Central memory CD8-positive, alpha-beta T cell (primary cell): Measurements from ENCODE around the gene TAS2R43.
"Not testable (repeated sequence)": the region's sequence is repeated elsewhere in the genome, so short reads cannot be mapped to it uniquely, and the experiment has no call there.

ENCODE experiments used
- ATAC-seq: fragments of 150-1000 bp; cut with Tn5 transposase; replicated peaks from 2 replicates; pipeline ENCODE4 v1.10.0; 2022; ENCODE audit warnings: mild to moderate bottlenecking, moderate FRiP score, moderate number of reproducible peaks; ENCODE audit not compliant: poor library complexity, severe bottlenecking; ENCODE audit errors: extremely low read depth
- DNase-seq, 2 donors: peaks; one replicate each; pipeline ENCODE4 v3.0.0; 2021; ENCODE audit warnings: low spot score in 2 of 2
- H3K27ac Mint-ChIP-seq: one replicate; pipeline ENCODE4 v1.8.0; 2022; ENCODE audit warnings: low read depth, mild to moderate bottlenecking, moderate library complexity, mixed read lengths
- H3K27me3 Mint-ChIP-seq: one replicate; pipeline ENCODE4 v1.8.0; 2022; ENCODE audit warnings: mixed read lengths
- H3K36me3 Mint-ChIP-seq: one replicate; pipeline ENCODE4 v1.8.0; 2022; ENCODE audit warnings: mild to moderate bottlenecking, moderate library complexity, mixed read lengths; ENCODE audit not compliant: insufficient read depth
- H3K4me1 Mint-ChIP-seq: one replicate; pipeline ENCODE4 v1.8.0; 2022; ENCODE audit warnings: mixed read lengths
- H3K4me3 Mint-ChIP-seq: one replicate; pipeline ENCODE4 v1.8.0; 2022; ENCODE audit warnings: mild to moderate bottlenecking, moderate library complexity, mixed read lengths
- H3K9me3 Mint-ChIP-seq: one replicate; pipeline ENCODE4 v1.8.0; 2022; ENCODE audit warnings: mixed read lengths

The TAS2R43 gene

DNA sequence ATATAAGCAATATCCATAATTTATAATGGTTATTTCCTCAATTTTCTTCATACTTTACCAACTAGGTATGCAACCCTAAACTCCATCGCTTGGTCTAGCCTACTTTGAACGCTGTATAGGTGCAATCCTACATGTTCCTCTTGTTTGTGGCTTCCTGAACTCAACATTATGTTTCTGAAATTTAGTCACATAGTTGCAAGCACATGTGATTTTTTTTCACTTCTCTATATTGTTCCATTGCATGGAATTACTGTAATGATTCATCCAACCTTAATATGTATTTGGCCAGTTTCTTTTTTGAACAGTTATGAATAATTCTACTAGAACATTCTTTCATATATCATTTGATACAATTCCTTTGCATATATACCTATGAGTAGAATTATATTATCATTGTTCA, 2.8 kb upstream of the TAS2R43 start:
- ATAC-seq, H3K36me3 Mint-ChIP-seq: not testable (repeated sequence)

DNA sequence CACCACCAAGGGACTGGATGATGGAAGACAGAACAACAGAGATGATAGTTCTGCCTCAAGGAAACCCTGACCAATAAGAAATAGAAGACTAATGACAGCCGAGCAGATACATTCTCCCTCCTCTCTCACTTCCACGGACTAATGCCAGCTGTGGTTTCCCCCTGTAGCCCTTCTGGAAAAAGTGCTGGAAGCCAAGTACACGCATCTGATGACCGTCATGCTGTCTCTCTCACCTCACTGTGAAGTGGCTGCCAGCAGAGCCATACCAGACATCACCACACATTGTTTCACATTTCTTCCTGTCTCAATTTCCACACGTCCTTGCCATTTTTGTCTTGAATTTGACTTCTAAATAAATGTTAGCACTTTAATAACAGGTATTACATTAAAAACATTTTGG, 2.9 kb downstream of the TAS2R43 start:
- ATAC-seq (no peak), DNase-seq (no peak)
- Mint-ChIP-seq H3K4me3 (no peak overlapping the region), H3K27ac (no peak overlapping the region), H3K27me3 (no peaks in the 10 kb centered on the region), H3K9me3 (no peaks in the 10 kb centered on the region), H3K36me3 (no peaks in the 10 kb centered on the region), H3K4me1 (peaks cover 8% of the 10 kb centered on the region)

More for the DNA sequence above, 2.8 kb upstream of the TAS2R43 start:
- H3K27me3 Mint-ChIP-seq, DNase-seq, H3K27ac Mint-ChIP-seq, H3K9me3 Mint-ChIP-seq, H3K4me1 Mint-ChIP-seq, H3K4me3 Mint-ChIP-seq: not testable (repeated sequence)

DNA sequence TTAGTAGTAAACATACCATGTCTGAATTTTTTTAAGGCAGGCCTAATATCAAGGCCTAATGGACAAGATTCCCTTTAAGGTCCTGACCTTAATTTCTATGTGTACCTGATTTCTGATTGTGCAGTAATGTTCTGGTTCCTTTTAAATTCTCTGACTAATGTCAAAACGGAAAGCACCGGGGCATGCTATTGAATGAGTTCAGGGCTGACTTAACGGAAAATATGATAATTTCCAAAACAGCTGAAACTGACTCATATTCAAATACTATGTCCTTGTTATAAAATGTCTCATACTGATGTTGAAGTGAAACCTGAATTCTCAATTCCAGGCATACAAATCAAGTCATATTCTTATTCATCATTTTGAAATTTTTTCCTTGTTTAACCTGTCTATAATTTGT, 6.7 kb downstream of the TAS2R43 start:
- no peak overlapping the region for H3K27ac Mint-ChIP-seq
- no peaks in the 10 kb centered on the region for H3K27me3 Mint-ChIP-seq

DNA sequence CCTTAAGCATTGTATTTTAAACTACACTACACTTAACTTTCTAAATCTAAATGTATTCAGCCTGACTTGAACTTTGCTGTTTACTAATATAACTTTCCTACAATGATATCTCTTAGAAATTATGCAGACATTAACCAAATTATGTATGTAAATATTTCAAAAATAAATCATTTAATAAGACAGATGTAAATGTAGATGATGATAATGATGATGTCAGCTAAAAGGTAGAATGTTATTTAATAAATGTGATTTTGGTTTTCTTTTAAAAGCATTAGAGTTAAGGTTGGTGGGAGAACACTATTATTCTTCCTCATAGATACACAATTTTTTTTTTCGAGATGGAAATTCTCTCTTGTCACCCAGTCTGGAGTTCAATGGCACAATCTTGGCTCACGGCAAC, 10.1 kb downstream of the TAS2R43 start:
- ATAC-seq (no peak), DNase-seq (no peak)
- Mint-ChIP-seq H3K27me3 (no peaks in the 10 kb centered on the region), H3K36me3 (no peaks in the 10 kb centered on the region), H3K4me1 (peaks cover 8% of the 10 kb centered on the region), H3K27ac (no peak overlapping the region), H3K4me3 (no peak overlapping the region), H3K9me3 (peaks cover 6% of the 10 kb centered on the region)

More for the DNA sequence above, 6.7 kb downstream of the TAS2R43 start:
- Mint-ChIP-seq H3K36me3 (no peaks in the 10 kb centered on the region), H3K4me3 (no peak overlapping the region), H3K4me1 (no peaks in the 10 kb centered on the region), H3K9me3 (peaks cover 6% of the 10 kb centered on the region)
- no peak for DNase-seq
- no peak for ATAC-seq

DNA sequence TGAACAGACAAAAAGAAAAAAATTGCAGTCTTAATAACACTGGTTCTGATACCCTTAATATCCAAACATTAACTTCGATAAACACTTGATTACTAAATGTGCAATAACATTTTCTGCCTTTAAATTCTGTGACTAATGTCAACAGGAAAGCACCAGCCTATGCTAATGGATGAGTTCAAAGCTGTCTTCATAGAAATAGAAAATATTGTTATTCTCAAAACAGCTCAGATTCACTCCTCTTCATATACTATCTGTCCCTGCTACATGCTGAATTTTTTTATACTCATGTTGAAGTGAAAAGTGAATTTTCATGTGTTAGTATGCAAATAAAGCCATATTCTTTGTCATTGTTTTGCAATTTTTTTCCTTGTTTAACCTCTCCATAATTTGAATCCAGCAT, 13.9 kb downstream of the TAS2R43 start:
- peaks cover 6% of the 10 kb centered on the region for H3K9me3 Mint-ChIP-seq
- no peak overlapping the region for H3K27ac Mint-ChIP-seq
- no peaks in the 10 kb centered on the region for H3K36me3 Mint-ChIP-seq
- H3K27me3 Mint-ChIP-seq: no peaks in the 10 kb centered on the region
- H3K4me3 Mint-ChIP-seq: no peak overlapping the region
- H3K4me1 Mint-ChIP-seq: peaks cover 13% of the 10 kb centered on the region
- no peak for DNase-seq
- ATAC-seq: no peak

DNA sequence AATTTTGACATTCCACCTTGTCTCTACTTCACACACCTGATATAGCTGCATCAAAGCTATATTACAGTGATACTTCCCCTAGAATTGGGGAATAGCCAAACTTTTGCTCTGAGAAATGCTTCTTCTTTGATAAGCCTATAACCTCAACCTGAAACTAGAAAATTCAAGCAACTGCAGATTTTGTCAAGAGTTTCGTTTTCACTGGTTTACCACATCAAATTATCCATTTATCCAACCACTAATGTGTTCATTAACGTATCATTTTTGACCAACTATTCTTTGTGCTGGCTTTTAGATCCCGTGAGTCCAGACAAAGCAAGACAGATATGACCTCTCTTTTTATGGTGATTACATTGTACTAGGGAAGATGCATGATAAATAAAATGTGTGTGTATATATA, 16.5 kb downstream of the TAS2R43 start:
- Mint-ChIP-seq H3K9me3 (no peaks in the 10 kb centered on the region), H3K36me3 (no peaks in the 10 kb centered on the region), H3K4me3 (no peak overlapping the region), H3K4me1 (peaks cover 13% of the 10 kb centered on the region), H3K27me3 (no peaks in the 10 kb centered on the region), H3K27ac (no peak overlapping the region)
- no peak for DNase-seq
- no peak for ATAC-seq

DNA sequence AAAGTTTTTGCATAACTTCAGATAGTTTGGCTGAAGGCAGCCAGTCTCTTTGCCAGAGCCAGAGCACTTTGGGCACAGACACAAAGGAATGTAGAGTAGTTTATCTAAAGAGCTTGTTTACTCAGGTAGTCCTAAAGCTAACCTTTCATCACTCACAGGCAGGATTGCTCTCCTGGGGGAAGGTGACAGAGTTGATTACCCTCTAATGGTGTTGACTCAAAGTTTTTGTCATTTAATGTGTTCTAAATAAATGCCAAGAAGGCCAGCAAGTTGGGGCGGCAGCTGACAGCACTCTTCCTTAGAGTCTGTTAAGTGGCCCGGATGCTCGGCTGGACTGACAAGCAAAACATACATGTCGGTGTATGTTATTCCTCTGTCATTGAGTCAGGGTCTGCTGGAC, 20.7 kb downstream of the TAS2R43 start:
- no peaks in the 10 kb centered on the region for H3K27me3 Mint-ChIP-seq
- H3K9me3 Mint-ChIP-seq: no peaks in the 10 kb centered on the region
- ATAC-seq (no peak), DNase-seq (no peak)
- no peak overlapping the region for H3K27ac Mint-ChIP-seq
- no peak overlapping the region for H3K4me3 Mint-ChIP-seq
- H3K4me1 Mint-ChIP-seq: peaks cover 4% of the 10 kb centered on the region
- H3K36me3 Mint-ChIP-seq: no peaks in the 10 kb centered on the region

DNA sequence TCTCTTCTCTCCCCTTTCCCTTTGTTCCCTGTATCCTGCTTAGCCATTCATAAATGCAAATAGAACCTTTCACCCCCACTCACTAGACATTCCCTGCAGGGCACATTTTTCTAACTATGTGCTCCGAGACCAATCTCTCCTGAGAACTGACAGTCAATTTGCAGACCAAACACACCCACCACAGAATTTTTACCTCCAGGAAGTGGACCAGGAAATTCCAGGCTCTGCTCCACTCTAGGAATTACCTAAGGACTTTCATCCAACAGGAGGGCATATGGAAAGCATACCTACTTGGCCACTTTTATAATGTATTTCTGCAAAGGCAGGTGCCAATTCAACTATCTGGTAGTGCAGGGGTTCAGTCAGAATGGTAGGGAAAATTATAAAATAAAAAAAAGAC, 21.1 kb downstream of the TAS2R43 start:
- no peaks in the 10 kb centered on the region for H3K36me3 Mint-ChIP-seq
- peaks cover 4% of the 10 kb centered on the region for H3K4me1 Mint-ChIP-seq
- DNase-seq (no peak), ATAC-seq (no peak)
- H3K27me3 Mint-ChIP-seq: no peaks in the 10 kb centered on the region
- no peak overlapping the region for H3K4me3 Mint-ChIP-seq
- no peak overlapping the region for H3K27ac Mint-ChIP-seq
- H3K9me3 Mint-ChIP-seq: no peaks in the 10 kb centered on the region

DNA sequence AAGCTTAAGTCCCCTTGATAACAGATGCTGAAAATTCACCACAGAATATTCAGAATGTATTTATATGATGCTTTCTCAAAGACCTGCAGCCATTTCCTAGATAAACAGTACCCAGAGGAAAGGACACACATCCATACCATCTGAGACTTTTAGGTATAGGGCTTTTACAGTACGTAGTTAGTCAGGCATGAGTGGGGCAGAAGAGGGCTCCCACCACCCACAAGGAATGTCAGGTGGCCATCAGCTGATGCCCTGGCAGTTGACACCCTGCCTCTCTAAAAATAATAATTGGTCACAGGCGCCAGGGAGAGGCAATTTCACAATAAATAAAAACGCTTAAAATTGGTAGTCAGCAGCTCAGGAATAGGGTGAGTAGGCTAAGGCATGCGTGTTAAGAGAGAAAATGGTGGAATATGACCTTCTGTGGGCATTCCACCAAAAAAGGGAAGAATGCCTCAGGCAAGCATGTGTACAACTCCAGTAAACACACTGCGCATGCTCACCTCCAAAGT, 22.2 kb downstream of the TAS2R43 start:
- no peak overlapping the region for H3K4me3 Mint-ChIP-seq
- no peak for ATAC-seq
- H3K27ac Mint-ChIP-seq: no peak overlapping the region
- H3K4me1 Mint-ChIP-seq: no peaks in the 10 kb centered on the region
- no peaks in the 10 kb centered on the region for H3K9me3 Mint-ChIP-seq
- H3K27me3 Mint-ChIP-seq: no peaks in the 10 kb centered on the region
- no peak for DNase-seq
- no peaks in the 10 kb centered on the region for H3K36me3 Mint-ChIP-seq

DNA sequence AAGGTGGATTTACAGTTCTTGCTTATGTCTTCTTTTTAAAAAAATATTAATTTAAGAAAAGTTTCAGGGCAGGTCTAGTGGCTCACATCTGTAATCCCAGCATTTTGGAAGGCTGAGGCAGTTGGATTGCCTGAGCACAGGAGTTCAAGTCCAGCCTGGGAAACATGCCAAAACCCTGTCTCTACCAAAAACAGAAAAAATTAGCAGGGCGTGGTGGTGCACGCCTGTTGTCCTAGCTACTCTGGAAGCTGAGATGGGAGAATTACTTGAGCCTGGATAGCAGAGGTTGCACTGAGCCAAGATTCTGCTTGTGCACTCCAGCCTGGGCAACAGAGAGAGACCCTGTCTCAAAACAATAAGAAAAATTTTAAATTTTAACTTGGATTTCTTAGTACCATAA, 24.6 kb downstream of the TAS2R43 start:
- DNase-seq (no peak), ATAC-seq (no peak)
- Mint-ChIP-seq H3K27me3 (no peaks in the 10 kb centered on the region), H3K9me3 (no peaks in the 10 kb centered on the region), H3K4me1 (no peaks in the 10 kb centered on the region), H3K4me3 (no peak overlapping the region), H3K36me3 (no peaks in the 10 kb centered on the region), H3K27ac (no peak overlapping the region)

DNA sequence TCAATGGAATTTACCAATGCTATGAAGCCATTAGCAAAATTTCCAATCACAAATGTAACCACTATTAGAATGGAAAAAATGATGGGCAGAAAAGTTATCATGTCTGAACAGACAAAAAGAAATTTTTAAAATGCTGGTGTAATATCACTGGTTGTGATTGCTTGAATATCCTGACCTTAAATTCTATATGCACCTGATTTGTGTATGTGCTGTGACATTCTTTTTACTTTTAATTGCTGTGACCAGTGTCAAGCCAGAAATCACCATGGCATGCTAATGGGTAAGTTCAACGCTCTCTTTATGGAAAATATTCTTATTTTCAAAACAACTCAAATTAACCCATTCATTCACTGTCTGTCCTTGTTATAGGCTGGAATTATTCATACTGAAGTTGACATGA, 29.9 kb downstream of the TAS2R43 start, which contains the start of gene TAS2R46:
Gene TAS2R46, minus strand, starts transcription at position 101 of the 400 bp plus-strand sequence. Its CDS starts 0 bp downstream, at position 101.
- not testable (repeated sequence) for H3K36me3 Mint-ChIP-seq, H3K9me3 Mint-ChIP-seq, H3K4me1 Mint-ChIP-seq, H3K27ac Mint-ChIP-seq, H3K27me3 Mint-ChIP-seq, H3K4me3 Mint-ChIP-seq, ATAC-seq, DNase-seq

DNA sequence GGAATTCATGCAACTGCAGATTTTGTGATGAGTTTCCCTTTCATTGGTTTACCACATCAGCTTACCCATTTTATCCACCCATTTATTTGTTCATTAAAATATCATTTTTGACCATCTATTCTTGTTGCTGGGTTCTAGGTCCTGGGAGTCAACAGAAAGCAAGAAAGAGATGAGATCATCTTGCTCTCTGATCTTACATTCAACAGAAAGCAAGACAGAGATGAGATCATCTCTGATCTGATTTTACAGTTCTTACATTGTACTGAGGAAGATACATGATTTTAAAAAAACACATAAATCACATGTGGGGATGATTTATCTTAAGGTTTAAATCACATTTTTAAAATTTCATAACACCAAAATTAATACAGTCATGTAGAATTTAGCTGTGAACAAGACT, 32.3 kb downstream of the TAS2R43 start:
- Mint-ChIP-seq H3K27ac (no peak overlapping the region), H3K4me1 (peaks cover 8% of the 10 kb centered on the region), H3K27me3 (no peaks in the 10 kb centered on the region), H3K36me3 (peaks cover 3% of the 10 kb centered on the region), H3K4me3 (no peak overlapping the region), H3K9me3 (no peaks in the 10 kb centered on the region)
- ATAC-seq (no peak), DNase-seq (no peak)

DNA sequence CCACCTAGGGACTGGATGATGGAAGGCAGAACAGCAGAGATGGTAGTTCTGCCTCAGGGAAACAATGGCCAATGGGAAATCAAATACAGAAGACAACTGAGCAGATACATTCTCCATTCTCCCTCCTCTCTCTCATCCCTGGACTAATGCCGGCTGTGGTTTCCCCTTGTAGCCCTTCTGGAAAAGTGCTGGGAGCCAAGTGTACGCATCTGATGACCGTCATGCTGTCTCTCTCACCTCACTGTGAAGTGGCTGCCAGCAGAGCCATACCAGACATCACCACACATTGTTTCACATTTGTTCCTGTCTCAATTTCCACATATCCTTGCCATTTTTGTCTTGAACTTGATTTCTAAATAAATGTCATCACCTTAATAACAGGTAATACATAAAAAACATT, 33.1 kb downstream of the TAS2R43 start:
- Mint-ChIP-seq H3K27me3 (no peaks in the 10 kb centered on the region), H3K36me3 (peaks cover 3% of the 10 kb centered on the region), H3K4me1 (peaks cover 8% of the 10 kb centered on the region), H3K27ac (no peak overlapping the region), H3K4me3 (no peak overlapping the region), H3K9me3 (no peaks in the 10 kb centered on the region)
- DNase-seq (no peak), ATAC-seq (no peak)

DNA sequence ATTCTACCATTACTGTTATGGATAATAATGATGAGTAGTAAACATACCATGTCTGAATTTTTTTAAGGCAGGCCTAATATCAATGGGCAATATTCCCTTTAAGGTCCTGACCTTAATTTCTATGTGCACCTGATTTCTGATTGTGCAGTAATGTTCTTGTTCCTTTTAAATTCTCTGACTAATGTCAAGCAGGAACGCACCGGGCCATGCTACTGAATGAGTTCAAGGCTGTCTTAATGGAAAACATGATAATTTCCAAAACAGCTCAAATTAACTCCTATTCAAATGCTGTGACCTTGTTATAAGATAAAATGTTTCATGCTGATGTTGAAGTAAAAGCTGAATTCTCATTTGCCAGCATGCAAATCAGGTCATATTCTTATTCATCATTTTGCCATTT, 36.8 kb downstream of the TAS2R43 start:
- Mint-ChIP-seq H3K4me3 (no peak overlapping the region), H3K4me1 (no peaks in the 10 kb centered on the region), H3K9me3 (peaks cover 6% of the 10 kb centered on the region), H3K27ac (no peak overlapping the region), H3K27me3 (no peaks in the 10 kb centered on the region), H3K36me3 (peaks cover 3% of the 10 kb centered on the region)
- DNase-seq (no peak), ATAC-seq (no peak)
